H1 (cell line): ENCODE data around the gene DNAJB7. TPM values are rescaled to one million over a fixed set of nuclear protein-coding genes. Genes with fewer than 3 reads are reported as not detected.

ENCODE experiments used
- CTCF ChIA-PET: fragments of 300-600 bp; sonication (Branson Sonifier 250); formaldehyde crosslinking; loops from one replicate; lab custom pipeline; 2021; ENCODE audit not compliant: partially characterized antibody; lab: Charles Lee
- POLR2A ChIA-PET: fragments of 300-600 bp; sonication (Branson Sonifier 250); formaldehyde crosslinking; loops from one replicate; lab custom pipeline; 2021; ENCODE audit warnings: inconsistent platforms; ENCODE audit not compliant: partially characterized antibody; lab: Charles Lee
- DNase-seq, 2 experiments: peaks; one replicate each; pipeline versions ENCODE4 v3.0.0 to v3.0.0-alpha.2; 2010 to 2022; ENCODE audit warnings: low spot score in 2 of 2, low read depth in 1 of 2, mixed read lengths in 1 of 2
- FAIRE-seq: peaks from 2 replicates; lab custom pipeline; 2011; peaks lifted over from hg19 to GRCh38; lab: Jason Lieb, UNC
- H2AFZ ChIP-seq: 2 replicates; pipeline ENCODE4 v1.8.1; 2012; ENCODE audit warnings: low read length, inconsistent platforms
- H2AK5ac ChIP-seq: 2 replicates; pipeline ENCODE4 v1.6.1; 2013; ENCODE audit warnings: low read depth, low read length
- H2BK120ac ChIP-seq: replicated peaks from 2 replicates; pipeline ENCODE3; 2013; ENCODE audit warnings: low read depth, low read length, inconsistent platforms
- H2BK12ac ChIP-seq: 2 replicates; pipeline ENCODE4 v1.6.1; 2013; ENCODE audit warnings: low read depth, low read length
- H2BK15ac ChIP-seq: 2 replicates; pipeline ENCODE4 v1.6.1; 2013; ENCODE audit warnings: low read length
- H2BK20ac ChIP-seq: 2 replicates; pipeline ENCODE4 v1.6.1; 2013; ENCODE audit warnings: low read length
- H2BK5ac ChIP-seq: 2 replicates; pipeline ENCODE4 v1.6.1; 2013; ENCODE audit warnings: low read depth, low read length
- H3K14ac ChIP-seq: 2 replicates; pipeline ENCODE4 v1.6.1; 2013; ENCODE audit warnings: inconsistent platforms; ENCODE audit not compliant: insufficient read length
- H3K18ac ChIP-seq: 2 replicates; pipeline ENCODE4 v1.6.1; 2013; ENCODE audit warnings: low read length; ENCODE audit errors: extremely low read depth
- H3K23ac ChIP-seq: 2 replicates; pipeline ENCODE4 v1.6.1; 2013; ENCODE audit warnings: inconsistent platforms; ENCODE audit not compliant: insufficient read length
- H3K23me2 ChIP-seq: 2 replicates; pipeline ENCODE4 v1.6.1; 2013; ENCODE audit warnings: low read depth, low read length
- H3K27ac ChIP-seq: 2 replicates; pipeline ENCODE4 v1.6.1; 2011; ENCODE audit warnings: low read depth, low read length, inconsistent platforms
- H3K27me3 ChIP-seq, 4 experiments: replicated peaks in 1 of 4; 1 replicate in 1 of 4; 2 replicates in 3 of 4; pipeline versions ENCODE4 v1.6.1 to v1.8.1; 2011 to 2013; ENCODE audit warnings: low read length in 3 of 4, mild to moderate bottlenecking in 3 of 4, inconsistent platforms in 2 of 4, mixed read lengths in 2 of 4, moderate library complexity in 1 of 4; ENCODE audit not compliant: control insufficient read depth in 3 of 4, insufficient read depth in 3 of 4; ENCODE audit errors: extremely low read depth in 1 of 4
- H3K36me3 ChIP-seq, 4 experiments: 2 replicates each; pipeline versions ENCODE4 v1.6.1 to v1.8.1; 2011 to 2013; ENCODE audit warnings: mild to moderate bottlenecking in 4 of 4, low read length in 3 of 4, moderate library complexity in 2 of 4, control low read depth in 1 of 4, inconsistent platforms in 1 of 4; ENCODE audit not compliant: insufficient read depth in 4 of 4, control insufficient read depth in 2 of 4
- H3K4ac ChIP-seq: replicated peaks from 2 replicates; pipeline ENCODE3; 2013; ENCODE audit warnings: low read length, low read depth, mixed read lengths, inconsistent platforms; ENCODE audit not compliant: insufficient read length
- H3K4me1 ChIP-seq, 4 experiments: replicated peaks in 1 of 4; 1 replicate in 1 of 4; 2 replicates in 3 of 4; pipeline versions ENCODE4 v1.6.1 to v1.8.1; 2011 to 2013; ENCODE audit warnings: low read length in 3 of 4, inconsistent platforms in 2 of 4, mixed read lengths in 1 of 4; ENCODE audit not compliant: insufficient read depth in 4 of 4, control insufficient read depth in 3 of 4
- H3K4me2 ChIP-seq, 2 experiments: 2 replicates each; pipeline versions ENCODE4 v1.6.1 to v1.8.1; 2011 to 2013; ENCODE audit warnings: low read depth in 2 of 2, low read length in 2 of 2, control low read depth in 1 of 2, inconsistent platforms in 1 of 2, mild to moderate bottlenecking in 1 of 2; ENCODE audit not compliant: insufficient read depth in 1 of 2
- H3K4me3 ChIP-seq, 4 experiments: fragments of 200-600, 300-600 bp in 1 of 4; sonication (generic), shearing (Covaris generic), sonication (Bioruptor Twin) in 1 of 4; 2 replicates each; pipeline versions ENCODE4 v1.5.1 to v1.8.1; 2011 to 2016; ENCODE audit warnings: low read length in 4 of 4, low read depth in 3 of 4, control low read depth in 2 of 4, inconsistent platforms in 2 of 4, mild to moderate bottlenecking in 2 of 4, mixed read lengths in 1 of 4, moderate library complexity in 1 of 4; ENCODE audit not compliant: insufficient read depth in 2 of 4; ENCODE audit errors: extremely low read depth in 1 of 4
- H3K56ac ChIP-seq: replicated peaks from 2 replicates; pipeline ENCODE3; 2013; ENCODE audit warnings: low read depth, mild to moderate bottlenecking, mixed read lengths, low read length, inconsistent platforms; ENCODE audit not compliant: insufficient read length
- H3K79me1 ChIP-seq: 2 replicates; pipeline ENCODE4 v1.6.1; 2013; ENCODE audit warnings: low read depth, low read length, control low read depth
- H3K79me2 ChIP-seq, 2 experiments: 2 replicates each; pipeline versions ENCODE4 v1.6.1 to v1.8.1; 2012 to 2013; ENCODE audit warnings: low read length in 2 of 2, mild to moderate bottlenecking in 2 of 2, inconsistent platforms in 1 of 2; ENCODE audit not compliant: insufficient read depth in 2 of 2, control insufficient read depth in 1 of 2
- H3K9ac ChIP-seq, 4 experiments: replicated peaks in 1 of 4; 1 replicate in 1 of 4; 2 replicates in 3 of 4; pipeline versions ENCODE4 v1.6.1 to v1.8.1; 2011 to 2013; ENCODE audit warnings: low read depth in 3 of 4, low read length in 3 of 4, control low read depth in 2 of 4, mild to moderate bottlenecking in 2 of 4, moderate library complexity in 2 of 4, inconsistent platforms in 1 of 4; ENCODE audit errors: extremely low read depth in 1 of 4
- H3K9me3 ChIP-seq, 2 experiments: 2 replicates each; pipeline versions ENCODE4 v1.6.1 to v1.8.1; 2012 to 2013; ENCODE audit warnings: mild to moderate bottlenecking in 2 of 2, moderate library complexity in 2 of 2, control low read depth in 1 of 2, inconsistent platforms in 1 of 2, low read depth in 1 of 2, low read length in 1 of 2, mixed read lengths in 1 of 2; ENCODE audit not compliant: insufficient read depth in 2 of 2
- H4K20me1 ChIP-seq, 2 experiments: replicated peaks in 1 of 2; 2 replicates each; pipeline versions ENCODE3 to v1.8.1; 2011 to 2013; ENCODE audit warnings: inconsistent platforms in 2 of 2, low read length in 2 of 2, mild to moderate bottlenecking in 1 of 2; ENCODE audit not compliant: insufficient read depth in 2 of 2, control insufficient read depth in 1 of 2
- H4K5ac ChIP-seq: 2 replicates; pipeline ENCODE4 v1.6.1; 2013; ENCODE audit warnings: low read length, low read depth, mixed read lengths, inconsistent platforms; ENCODE audit not compliant: insufficient read length
- H4K8ac ChIP-seq: 2 replicates; pipeline ENCODE4 v1.8.0; 2013; ENCODE audit warnings: mild to moderate bottlenecking, moderate library complexity, low read length, inconsistent platforms; ENCODE audit not compliant: insufficient read depth; ENCODE audit errors: extremely low read depth
- H4K91ac ChIP-seq: replicated peaks from 2 replicates; pipeline ENCODE3; 2013; ENCODE audit warnings: low read length, mixed read lengths, inconsistent platforms; ENCODE audit not compliant: insufficient read length
- SRF ChIP-seq: IDR thresholded peaks from 2 replicates; pipeline ENCODE4 v1.6.1; 2011; ENCODE audit warnings: mild to moderate bottlenecking, low read depth, low read length, moderate library complexity
- TBP ChIP-seq: IDR thresholded peaks from 2 replicates; pipeline ENCODE4 v1.6.1; 2011; ENCODE audit warnings: low read depth, low read length, improper control_type of control experiment
- WGBS, 2 experiments: shearing (Covaris generic) in 1 of 2; methylation state at CpG; one replicate each; pipeline versions ENCODE4 v1.1.6 to v1.1.7; 2013 to 2015; ENCODE audit warnings: low lambda C conversion rate in 2 of 2, mixed read lengths in 2 of 2, inconsistent platforms in 1 of 2, low coverage in 1 of 2, missing lambda C conversion rate in 1 of 2; ENCODE audit not compliant: insufficient replicate concordance in 2 of 2, insufficient coverage in 1 of 2, insufficient read length in 1 of 2; ENCODE audit errors: extremely low coverage in 1 of 2, missing lambda C conversion rate in 1 of 2; 5-methylcytosine and 5-hydroxymethylcytosine counted together
- polyA plus RNA-seq, 7 experiments: library from polyadenylated mRNA; depleted of rRNA in 3 of 7; stranded (reverse) in 5 of 7; unstranded in 2 of 7; fragments of >200 nt in 5 of 7; fragments of 200-250 nt in 2 of 7; gene quantifications; 1 replicate in 5 of 7; 2 replicates in 1 of 7; 4 replicates in 1 of 7; pipeline versions ENCODE4 v1.2.1 to v1.2.3, GENCODE V29; 2011 to 2013; ENCODE audit warnings: missing spikeins in 2 of 7, mixed read lengths in 2 of 7
- total RNA-seq: library from RNA; stranded (reverse); fragmentation: NEBNext Ultra II Directional; extraction: Animal tissue kit (Norgen Biotek cat#: 25700); gene quantifications from 2 replicates; pipeline ENCODE4 v1.2.1, GENCODE V29; 2021

DNAJB7 gene
- total and polyA plus RNA-seq, 2 of the 8 experiments (the other 6 are each of a cell fraction or from before 2014, with no cell fraction given) = not detected

- H3K23ac ChIP-seq = no peak overlapping the region
- no peak overlapping the region for H2BK5ac ChIP-seq
Measured at GRCh38 chr22:40890881-40891280, 29.0 kb upstream of the DNAJB7 start.

More at GRCh38 chr22:40890881-40891280, 29.0 kb upstream of the DNAJB7 start:
- Histone ChIP-seq H2BK20ac (no peak overlapping the region), H3K18ac (no peak overlapping the region), H2AK5ac (no peak overlapping the region), H3K9me3 (no peaks in the 10 kb centered on the region), H2BK120ac (no peak overlapping the region), H4K20me1 (peaks cover 0 to 2% of the 10 kb centered on the region in 2 experiments), H3K27me3 (no peaks in the 10 kb centered on the region), H2AFZ (no peak overlapping the region), H3K9ac (no peak overlapping the region), H3K4me2 (no peak overlapping the region), H3K4me1 (no peaks in the 10 kb centered on the region), H3K4me3 (no peak overlapping the region), H3K36me3 (peaks cover 0 to 26% (median 10%) of the 10 kb centered on the region in 4 experiments; a peak in 5 of 8 replicates), H3K23me2 (no peaks in the 10 kb centered on the region; the same call in 1 of the 2 replicates), H4K5ac (no peak overlapping the region), H3K79me1 (no peaks in the 10 kb centered on the region)
- ChIA-PET POLR2A (interaction anchor here (0.7 to 1.4 kb wide), 2 partner anchors 20 to 32 kb away, joined by 3 to 4 read pairs; no protein-coding TSS in a partner anchor), CTCF (interaction anchor here (2.3 kb wide), 1 partner anchor 32 kb away, joined by 6 read pairs; no protein-coding TSS in a partner anchor)
- FAIRE-seq (no peak), DNase-seq (no peak)
- WGBS, 2 experiments = 82% methylated on average over 3 of the region's 3 CpGs; no CpG with 5 or more reads in 1 of the 2 experiments
- TF ChIP-seq TBP (no peak), SRF (no peak)
- TF ChIP-seq, all 59 proteins: peak for 0
- Histone ChIP-seq H4K91ac (no peak overlapping the region), H4K8ac (no peak overlapping the region), H2BK12ac (no peak overlapping the region), H3K4ac (no peak overlapping the region), H2BK15ac (no peak overlapping the region), H3K56ac (no peak overlapping the region), H3K79me2 (no peaks in the 10 kb centered on the region), H3K14ac (no peak overlapping the region), H3K27ac (no peak overlapping the region)
